IMR-90 (cell line): ENCODE results near the gene SIGLEC15. TPM values are rescaled to one million over a fixed set of nuclear protein-coding genes. Genes with fewer than 3 reads are reported as not detected.

Experiments used
- ATAC-seq: fragments of 200-7000 bp; cut with Tn5 transposase; 2 replicates; pipeline ENCODE4 v1.9.1; 2020; ENCODE audit warnings: low read depth, mild to moderate bottlenecking, moderate library complexity
- BruUV-seq: library from RNA; stranded (reverse); fragments of 400-500 nt; replicated peaks from 2 replicates; lab custom pipeline; 2021; lab: Mats Ljungman, UMichigan
- CTCF ChIA-PET: fragments of 300-600 bp; formaldehyde crosslinking; extraction: SDS; loops from one replicate; lab custom pipeline; 2021; ENCODE audit warnings: antibody characterized with exemption; lab: Yijun Ruan, JAX
- POLR2A ChIA-PET: fragments of 300-600 bp; sonication (Branson Sonifier 250); formaldehyde crosslinking; loops from one replicate; lab custom pipeline; 2022; ENCODE audit warnings: antibody characterized with exemption; ENCODE audit not compliant: unreplicated experiment; lab: Charles Lee
- DNase-seq: peaks from one replicate; pipeline ENCODE4 v3.0.0; 2013
- H2AFZ ChIP-seq: replicated peaks from 2 replicates; pipeline ENCODE3; 2013; ENCODE audit warnings: low read length, mild to moderate bottlenecking; ENCODE audit not compliant: poor library complexity
- H2AK5ac ChIP-seq: 2 replicates; pipeline ENCODE4 v1.6.1; 2013; ENCODE audit warnings: low read depth, low read length, inconsistent platforms
- H2AK9ac ChIP-seq: replicated peaks from 2 replicates; pipeline ENCODE3; 2013; ENCODE audit warnings: mild to moderate bottlenecking, low read depth, low read length, moderate library complexity; ENCODE audit not compliant: poor library complexity
- H2BK120ac ChIP-seq: 2 replicates; pipeline ENCODE4 v1.6.1; 2013; ENCODE audit warnings: low read depth, low read length, inconsistent platforms
- H2BK15ac ChIP-seq: 3 replicates; pipeline ENCODE4 v1.6.1; 2013; ENCODE audit warnings: low read depth, low read length, inconsistent platforms
- H2BK20ac ChIP-seq: 2 replicates; pipeline ENCODE4 v1.6.1; 2013; ENCODE audit warnings: low read depth, mild to moderate bottlenecking, inconsistent platforms, low read length, moderate library complexity
- H2BK5ac ChIP-seq: 2 replicates; pipeline ENCODE4 v1.6.1; 2013; ENCODE audit warnings: mild to moderate bottlenecking, low read depth, low read length, inconsistent platforms; ENCODE audit not compliant: poor library complexity, severe bottlenecking
- H3K14ac ChIP-seq: replicated peaks from 2 replicates; pipeline ENCODE4 v1.6.1; 2013; ENCODE audit warnings: low read depth, low read length, inconsistent platforms
- H3K18ac ChIP-seq: 2 replicates; pipeline ENCODE4 v1.6.1; 2013; ENCODE audit warnings: low read depth, low read length, control low read depth
- H3K23ac ChIP-seq: 2 replicates; pipeline ENCODE4 v1.6.1; 2013; ENCODE audit warnings: low read depth, low read length, inconsistent platforms
- H3K27ac ChIP-seq: 2 replicates; pipeline ENCODE4 v1.5.1; 2013; ENCODE audit warnings: mild to moderate bottlenecking, control low read depth, low read length; ENCODE audit not compliant: insufficient read depth
- H3K27me3 ChIP-seq: 2 replicates; pipeline ENCODE4 v1.6.1; 2013; ENCODE audit warnings: low read length; ENCODE audit not compliant: control insufficient read depth, insufficient read depth
- H3K36me3 ChIP-seq: 2 replicates; pipeline ENCODE4 v1.6.1; 2013; ENCODE audit warnings: low read length, mixed read lengths; ENCODE audit not compliant: control insufficient read depth, insufficient read depth
- H3K4ac ChIP-seq: 2 replicates; pipeline ENCODE4 v1.6.1; 2013; ENCODE audit warnings: low read depth, low read length, inconsistent platforms
- H3K4me1 ChIP-seq: 2 replicates; pipeline ENCODE4 v1.6.1; 2013; ENCODE audit warnings: low read length, mixed read lengths; ENCODE audit not compliant: control insufficient read depth, insufficient read depth
- H3K4me2 ChIP-seq: 2 replicates; pipeline ENCODE4 v1.6.1; 2013; ENCODE audit warnings: low read depth, mild to moderate bottlenecking, control low read depth, low read length, moderate library complexity
- H3K4me3 ChIP-seq: 2 replicates; pipeline ENCODE4 v1.5.1; 2013; ENCODE audit warnings: low read depth, mild to moderate bottlenecking, control low read depth, low read length, moderate library complexity; ENCODE audit not compliant: insufficient read depth
- H3K56ac ChIP-seq: 2 replicates; pipeline ENCODE4 v1.6.1; 2013; ENCODE audit warnings: low read length, inconsistent platforms; ENCODE audit not compliant: insufficient read depth; ENCODE audit errors: extremely low read depth
- H3K79me1 ChIP-seq, 2 experiments: 2 replicates each; pipeline ENCODE4 v1.6.1; 2013; ENCODE audit warnings: low read length in 2 of 2, inconsistent platforms in 1 of 2, low read depth in 1 of 2
- H3K9ac ChIP-seq: 2 replicates; pipeline ENCODE4 v1.6.1; 2013; ENCODE audit warnings: low read depth, low read length, control low read depth
- H3K9me1 ChIP-seq: 2 replicates; pipeline ENCODE4 v1.6.1; 2013; ENCODE audit warnings: low read length, inconsistent platforms; ENCODE audit not compliant: insufficient read depth
- H3K9me3 ChIP-seq: 2 replicates; pipeline ENCODE4 v1.6.1; 2013; ENCODE audit warnings: low read length; ENCODE audit not compliant: control insufficient read depth, insufficient read depth
- H4K20me1 ChIP-seq: 2 replicates; pipeline ENCODE4 v1.6.1; 2013; ENCODE audit warnings: low read length, inconsistent platforms; ENCODE audit not compliant: insufficient read depth
- H4K5ac ChIP-seq: 2 replicates; pipeline ENCODE4 v1.6.1; 2013; ENCODE audit warnings: mild to moderate bottlenecking, low read depth, low read length, control low read depth
- H4K8ac ChIP-seq, 2 experiments: 2 replicates each; pipeline ENCODE4 v1.6.1; 2013; ENCODE audit warnings: low read depth in 2 of 2, low read length in 2 of 2, control low read depth in 1 of 2, inconsistent platforms in 1 of 2
- H4K91ac ChIP-seq: 2 replicates; pipeline ENCODE4 v1.6.1; 2013; ENCODE audit warnings: low read depth, low read length, inconsistent platforms; ENCODE audit not compliant: insufficient read depth
- BHLHE40 ChIP-seq: fragments of 150-350 bp; IDR thresholded peaks from 2 replicates; pipeline ENCODE4 v1.6.1; 2016; ENCODE audit warnings: mild to moderate bottlenecking, low read depth, low read length
- CEBPB ChIP-seq: IDR thresholded peaks from 2 replicates; pipeline ENCODE4 v1.6.1; 2012; ENCODE audit warnings: low read depth, low read length, improper control_type of control experiment
- CHD1 ChIP-seq: IDR thresholded peaks from 2 replicates; pipeline ENCODE4 v1.6.1; 2012; ENCODE audit warnings: low read depth, low read length, improper control_type of control experiment
- MAFK ChIP-seq: IDR thresholded peaks from 2 replicates; pipeline ENCODE4 v1.6.1; 2012; ENCODE audit warnings: low read depth, low read length, improper control_type of control experiment
- MAZ ChIP-seq: IDR thresholded peaks from 2 replicates; pipeline ENCODE4 v1.6.1; 2012; ENCODE audit warnings: low read depth, mild to moderate bottlenecking, low read length, improper control_type of control experiment, moderate library complexity, borderline replicate concordance
- NFE2L2 ChIP-seq: fragments of 150-350 bp; IDR thresholded peaks from 2 replicates; pipeline ENCODE4 v1.6.1; 2016; ENCODE audit warnings: low read depth, mild to moderate bottlenecking, low read length
- POLR2A ChIP-seq: IDR thresholded peaks from 2 replicates; pipeline ENCODE4 v1.6.1; 2012; ENCODE audit warnings: mild to moderate bottlenecking, low read depth, low read length
- RAD21 ChIP-seq: IDR thresholded peaks from 2 replicates; pipeline ENCODE4 v1.6.1; 2012; ENCODE audit warnings: low read length, improper control_type of control experiment
- RCOR1 ChIP-seq: IDR thresholded peaks from 2 replicates; pipeline ENCODE4 v1.6.1; 2012; ENCODE audit warnings: mild to moderate bottlenecking, low read length, improper control_type of control experiment; ENCODE audit not compliant: insufficient replicate concordance
- WGBS, 2 experiments: methylation state at CpG; one replicate each; pipeline versions ENCODE4 v1.1.5 to v1.1.7; 2013; ENCODE audit warnings: missing lambda C conversion rate in 2 of 2; ENCODE audit not compliant: insufficient read length in 1 of 2; ENCODE audit errors: extremely low coverage in 2 of 2; 5-methylcytosine and 5-hydroxymethylcytosine counted together
- dilution Hi-C: fragments of 300-500 bp; cut with HindIII; formaldehyde crosslinking; loops from one replicate; pipeline ENCODE4 v1.14.3; 2018; ENCODE audit warnings: low sequenced_read_pairs; ENCODE audit not compliant: unreplicated experiment
- in situ Hi-C: fragments of 300-500 bp; cut with MboI; formaldehyde crosslinking; loops from 3 replicates; pipeline ENCODE4 v1.14.3; 2019; ENCODE audit warnings: low sequenced_read_pairs, inconsistent platforms, mixed read lengths
- intact Hi-C: fragments of 100-400 bp; cut with micrococcal nuclease; formaldehyde crosslinking; loops from 2 replicates; pipeline ENCODE4 v1.10.0; 2022
- polyA plus RNA-seq, 3 experiments: library from polyadenylated mRNA; depleted of rRNA; stranded (reverse); fragments of >200 nt; gene quantifications; 2 replicates each; pipeline ENCODE4 v1.2.3, GENCODE V29; 2012; ENCODE audit warnings: low replicate concordance in 1 of 3
- total RNA-seq: library from RNA; depleted of rRNA; stranded (reverse); fragments of >200 nt; gene quantifications from 2 replicates; pipeline ENCODE4 v1.2.3, GENCODE V29; 2012
- TF ChIP-seq, protein P1 (sequence below): fragments of 150-350 bp; IDR thresholded peaks from 2 replicates; pipeline ENCODE4 v1.6.1; 2016; ENCODE audit warnings: low read depth, mild to moderate bottlenecking, low read length, moderate library complexity, borderline replicate concordance
- TF ChIP-seq, protein P2 (sequence below): conservative IDR thresholded peaks from 2 replicates; pipeline ENCODE4 v1.5.1; 2012; ENCODE audit warnings: mild to moderate bottlenecking, low read depth, low read length, improper control_type of control experiment

SIGLEC15 gene
- total and polyA plus RNA-seq, 2 of the 4 experiments (the other 2 are of a cell fraction) = 1.1 to 1.8 TPM

DNA sequence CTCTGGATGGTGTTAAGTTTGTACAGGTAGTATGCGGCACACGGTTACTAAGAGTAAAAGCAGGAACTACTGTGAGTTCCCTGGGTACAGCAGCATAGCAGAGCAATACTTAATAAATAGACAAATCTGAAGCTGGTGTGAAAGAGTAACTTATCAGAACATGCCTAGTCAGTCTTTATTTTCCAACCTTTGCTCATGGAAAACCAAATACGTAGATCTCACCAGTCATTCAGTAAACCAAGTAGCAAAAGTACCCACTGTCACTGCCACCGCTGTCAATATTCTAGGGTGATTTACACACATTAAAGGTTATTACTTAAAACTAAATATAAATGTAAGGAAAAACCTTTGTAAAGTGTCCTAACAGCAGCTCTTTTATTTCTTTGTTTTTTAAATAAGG, 35.0 kb downstream of the SIGLEC15 start:
- no peak for DNase-seq
- Histone ChIP-seq H2BK15ac (no peak overlapping the region), H3K4me3 (no peak overlapping the region), H4K91ac (no peak overlapping the region), H3K4me2 (no peak overlapping the region), H3K9me1 (peaks cover 9% of the 10 kb centered on the region; the same call in 1 of the 2 replicates), H3K9ac (no peak overlapping the region), H2BK20ac (0 out of 2 replicates have a peak overlapping the region, but pooled peaks have one; percentile 16), H3K4me1 (peaks cover 2% of the 10 kb centered on the region; the same call in 1 of the 2 replicates), H3K36me3 (peaks cover 48% of the 10 kb centered on the region), H3K27ac (no peak overlapping the region), H2AFZ (no peak overlapping the region), H4K5ac (no peak overlapping the region), H4K8ac (0 out of 4 replicates have a peak overlapping the region, but pooled peaks of 1 of the 2 experiments have one; percentile 15), H2BK120ac (no peak overlapping the region), H3K18ac (no peak overlapping the region), H4K20me1 (no peaks in the 10 kb centered on the region), H3K56ac (no peak overlapping the region), H3K23ac (no peak overlapping the region), H3K14ac (peak overlapping the region; percentile 68; the same call in 1 of the 2 replicates), H3K79me1 (peaks cover 4 to 8% of the 10 kb centered on the region in 2 experiments; a peak in 2 of 4 replicates), H2BK5ac (no peak overlapping the region), H3K9me3 (peaks cover 12% of the 10 kb centered on the region), H3K27me3 (no peaks in the 10 kb centered on the region), H3K4ac (peak overlapping the region; percentile 17; the same call in 1 of the 2 replicates), H2AK9ac (no peak overlapping the region), H2AK5ac (peak overlapping the region; percentile 14; the same call in 1 of the 2 replicates)
- ChIA-PET CTCF (interaction anchor here (0.5 kb wide), 1 partner anchor 195 kb away, joined by 8 read pairs; no protein-coding TSS in a partner anchor), POLR2A (no interaction called here)
- no TSS peak for BruUV-seq
- TF ChIP-seq BHLHE40 = no peak
- TF ChIP-seq, protein P1, sequence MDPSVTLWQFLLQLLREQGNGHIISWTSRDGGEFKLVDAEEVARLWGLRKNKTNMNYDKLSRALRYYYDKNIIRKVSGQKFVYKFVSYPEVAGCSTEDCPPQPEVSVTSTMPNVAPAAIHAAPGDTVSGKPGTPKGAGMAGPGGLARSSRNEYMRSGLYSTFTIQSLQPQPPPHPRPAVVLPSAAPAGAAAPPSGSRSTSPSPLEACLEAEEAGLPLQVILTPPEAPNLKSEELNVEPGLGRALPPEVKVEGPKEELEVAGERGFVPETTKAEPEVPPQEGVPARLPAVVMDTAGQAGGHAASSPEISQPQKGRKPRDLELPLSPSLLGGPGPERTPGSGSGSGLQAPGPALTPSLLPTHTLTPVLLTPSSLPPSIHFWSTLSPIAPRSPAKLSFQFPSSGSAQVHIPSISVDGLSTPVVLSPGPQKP = no peak
- TF ChIP-seq RAD21 = no peak
- no peak for TF ChIP-seq MAFK
- TF ChIP-seq CEBPB = no peak
- TF ChIP-seq POLR2A = no peak
- TF ChIP-seq, protein P2, sequence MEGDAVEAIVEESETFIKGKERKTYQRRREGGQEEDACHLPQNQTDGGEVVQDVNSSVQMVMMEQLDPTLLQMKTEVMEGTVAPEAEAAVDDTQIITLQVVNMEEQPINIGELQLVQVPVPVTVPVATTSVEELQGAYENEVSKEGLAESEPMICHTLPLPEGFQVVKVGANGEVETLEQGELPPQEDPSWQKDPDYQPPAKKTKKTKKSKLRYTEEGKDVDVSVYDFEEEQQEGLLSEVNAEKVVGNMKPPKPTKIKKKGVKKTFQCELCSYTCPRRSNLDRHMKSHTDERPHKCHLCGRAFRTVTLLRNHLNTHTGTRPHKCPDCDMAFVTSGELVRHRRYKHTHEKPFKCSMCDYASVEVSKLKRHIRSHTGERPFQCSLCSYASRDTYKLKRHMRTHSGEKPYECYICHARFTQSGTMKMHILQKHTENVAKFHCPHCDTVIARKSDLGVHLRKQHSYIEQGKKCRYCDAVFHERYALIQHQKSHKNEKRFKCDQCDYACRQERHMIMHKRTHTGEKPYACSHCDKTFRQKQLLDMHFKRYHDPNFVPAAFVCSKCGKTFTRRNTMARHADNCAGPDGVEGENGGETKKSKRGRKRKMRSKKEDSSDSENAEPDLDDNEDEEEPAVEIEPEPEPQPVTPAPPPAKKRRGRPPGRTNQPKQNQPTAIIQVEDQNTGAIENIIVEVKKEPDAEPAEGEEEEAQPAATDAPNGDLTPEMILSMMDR = no peak
- TF ChIP-seq CHD1 = no peak
- TF ChIP-seq RCOR1 = no peak
- no peak for TF ChIP-seq NFE2L2
- TF ChIP-seq MAZ = no peak
- WGBS, 2 experiments = no CpG with 5 or more reads among the region's 4 CpGs
- ATAC-seq = no peak
- intact Hi-C loops = no loop called here
- dilution Hi-C loops = no loop called here
- in situ Hi-C loops = no loop called here
